Measurements from ENCODE around the gene PKNOX2.

The PKNOX2 gene

GRCh38 chr11:125251214-125251545, 86.6 kb downstream of the PKNOX2 start:
- H3K4me3 ChIP-seq (replicated peaks; ENCODE audit: insufficient read depth, low read length): no peak overlapping the region
- H3K27me3 ChIP-seq (ENCODE audit: insufficient read depth, poor library complexity, severe bottlenecking): no peaks in the 10 kb centered on the region
- TF ChIP-seq CTCF (IDR thresholded peaks at IDR 0.05; ENCODE audit: insufficient read depth, low read length) (no peak), POLR2AphosphoS5 (IDR thresholded peaks at IDR 0.05; ENCODE audit: low read depth) (no peak), GABPA (IDR thresholded peaks at IDR 0.05; ENCODE audit: low read depth) (no peak), SPI1 (IDR thresholded peaks at IDR 0.05; ENCODE audit: borderline replicate concordance, low read depth) (no peak), REST (IDR thresholded peaks at IDR 0.05; ENCODE audit: insufficient replicate concordance, low read depth) (no peak)
- no peak overlapping the region for H3K27ac ChIP-seq (replicated peaks)
- DNase-seq (ENCODE audit: low read depth in 1 of 2, low spot score in 1 of 2): no peak

GRCh38 chr11:125251956-125252355, 87.4 kb downstream of the PKNOX2 start:
- TF ChIP-seq GABPA (IDR thresholded peaks at IDR 0.05; ENCODE audit: low read depth) (no peak), REST (IDR thresholded peaks at IDR 0.05; ENCODE audit: insufficient replicate concordance, low read depth) (no peak), SPI1 (IDR thresholded peaks at IDR 0.05; ENCODE audit: borderline replicate concordance, low read depth) (no peak), POLR2AphosphoS5 (IDR thresholded peaks at IDR 0.05; ENCODE audit: low read depth) (no peak)
- Histone ChIP-seq H3K27ac (replicated peaks) (no peak overlapping the region), H3K27me3 (ENCODE audit: insufficient read depth, poor library complexity, severe bottlenecking) (no peaks in the 10 kb centered on the region), H3K4me3 (replicated peaks; ENCODE audit: insufficient read depth, low read length) (no peak overlapping the region)
- no peak for DNase-seq (ENCODE audit: low read depth in 1 of 2, low spot score in 1 of 2)

GRCh38 chr11:125253289-125253688, 88.7 kb downstream of the PKNOX2 start:
- H3K4me3 ChIP-seq (replicated peaks; ENCODE audit: insufficient read depth, low read length): no peak overlapping the region
- no peak overlapping the region for H3K27ac ChIP-seq (replicated peaks)
- no peak for DNase-seq (ENCODE audit: low read depth in 1 of 2, low spot score in 1 of 2)
- H3K27me3 ChIP-seq (ENCODE audit: insufficient read depth, poor library complexity, severe bottlenecking): peaks cover 3% of the 10 kb centered on the region
- TF ChIP-seq REST (IDR thresholded peaks at IDR 0.05; ENCODE audit: insufficient replicate concordance, low read depth): no peak
- no peak for TF ChIP-seq SPI1 (IDR thresholded peaks at IDR 0.05; ENCODE audit: borderline replicate concordance, low read depth)
- no peak for TF ChIP-seq POLR2AphosphoS5 (IDR thresholded peaks at IDR 0.05; ENCODE audit: low read depth)
- TF ChIP-seq GABPA (IDR thresholded peaks at IDR 0.05; ENCODE audit: low read depth): no peak
- TF ChIP-seq CTCF (IDR thresholded peaks at IDR 0.05; ENCODE audit: insufficient read depth, low read length): no peak
